ENCODE results near the gene GPATCH4.
A peak's percentile ranks its signal among the peaks of the same experiment; 100 is the strongest.
"Not testable (repeated sequence)": the region's sequence is repeated elsewhere in the genome, so short reads cannot be mapped to it uniquely, and the experiment has no call there.

Gene GPATCH4

DNA sequence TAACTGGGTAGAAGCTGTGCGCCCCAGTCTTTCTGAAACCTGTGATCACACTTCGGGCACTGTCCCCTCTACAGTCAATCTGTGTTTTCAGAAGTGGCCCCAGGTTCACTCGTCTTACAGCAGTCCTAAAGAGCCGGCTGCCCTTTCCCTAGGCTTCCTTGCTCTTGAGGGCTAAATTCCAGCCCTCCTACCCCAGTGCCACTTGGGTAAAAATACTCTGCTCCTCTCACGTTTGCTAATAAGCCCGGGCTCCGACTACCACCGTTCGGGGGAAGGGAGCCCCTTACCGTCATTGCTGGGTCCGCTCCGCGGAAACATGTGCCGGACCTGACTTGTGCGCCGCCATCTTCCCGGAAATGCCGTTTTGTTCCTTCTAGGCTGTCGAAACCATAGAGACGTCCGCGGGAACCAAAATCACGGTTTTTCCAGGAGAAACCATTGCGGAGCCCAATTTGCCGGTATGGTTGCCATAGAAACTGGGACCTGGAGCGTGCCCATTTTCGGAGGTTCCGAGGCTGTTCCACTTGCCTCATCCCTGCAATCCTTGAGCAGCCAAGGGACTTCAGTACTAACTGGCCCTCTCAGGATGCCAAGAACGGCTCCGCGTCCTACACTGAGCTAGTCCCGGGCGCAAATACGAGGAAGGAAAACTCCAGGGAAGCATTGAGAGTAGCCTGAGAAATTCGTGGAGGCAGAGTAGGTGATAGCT is at the start of gene GPATCH4:
Gene GPATCH4, minus strand, starts transcription at position 358 of the 709 bp plus-strand sequence.
- DNase-seq: peak; percentile 90 to 95

DNA sequence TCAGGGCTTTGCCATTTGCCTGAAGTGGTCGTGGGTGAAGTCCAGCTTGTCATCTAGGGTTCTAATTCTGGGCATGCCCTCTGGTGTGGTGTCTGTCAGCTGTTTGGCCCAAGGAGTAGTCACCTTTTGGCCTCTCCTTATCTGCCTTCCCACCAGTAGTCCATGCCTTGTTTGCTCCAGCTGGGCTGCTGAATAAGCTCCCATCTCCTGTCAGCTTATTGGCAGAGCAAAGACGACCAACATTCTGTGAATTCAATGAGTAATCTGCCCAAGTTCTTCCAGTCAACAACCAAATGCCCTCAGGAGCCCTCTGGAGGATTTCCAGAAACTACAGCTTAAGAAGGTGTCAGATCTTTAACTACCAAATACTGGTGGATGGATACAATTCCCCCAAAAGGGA is 47.7 kb upstream of the GPATCH4 start:
- no peak for DNase-seq

DNA sequence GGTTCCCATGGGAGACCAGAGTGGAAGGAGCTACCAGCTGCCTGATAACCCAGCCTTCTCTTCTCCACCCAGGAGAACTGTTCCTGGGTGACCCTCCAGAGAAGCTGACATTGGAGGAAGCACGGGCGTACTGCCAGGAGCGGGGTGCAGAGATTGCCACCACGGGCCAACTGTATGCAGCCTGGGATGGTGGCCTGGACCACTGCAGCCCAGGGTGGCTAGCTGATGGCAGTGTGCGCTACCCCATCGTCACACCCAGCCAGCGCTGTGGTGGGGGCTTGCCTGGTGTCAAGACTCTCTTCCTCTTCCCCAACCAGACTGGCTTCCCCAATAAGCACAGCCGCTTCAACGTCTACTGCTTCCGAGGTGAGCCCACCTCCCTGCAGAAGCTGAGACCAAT is 47.2 kb upstream of the GPATCH4 start:
- no peak for DNase-seq

DNA sequence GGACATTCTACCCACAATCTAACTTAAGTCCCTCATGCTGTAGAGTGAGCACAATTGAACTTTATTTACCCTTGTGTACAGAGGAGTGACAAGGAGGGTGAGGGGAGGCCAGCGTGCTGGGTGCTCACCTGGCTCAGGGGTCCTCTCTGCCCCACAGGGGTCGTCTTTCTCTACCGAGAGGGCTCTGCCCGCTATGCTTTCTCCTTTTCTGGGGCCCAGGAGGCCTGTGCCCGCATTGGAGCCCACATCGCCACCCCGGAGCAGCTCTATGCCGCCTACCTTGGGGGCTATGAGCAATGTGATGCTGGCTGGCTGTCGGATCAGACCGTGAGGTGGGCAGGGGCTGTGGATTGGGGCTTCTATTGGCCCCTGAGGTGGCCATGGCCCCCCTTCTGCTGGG is 46.1 kb upstream of the GPATCH4 start:
- DNase-seq: no peak

DNA sequence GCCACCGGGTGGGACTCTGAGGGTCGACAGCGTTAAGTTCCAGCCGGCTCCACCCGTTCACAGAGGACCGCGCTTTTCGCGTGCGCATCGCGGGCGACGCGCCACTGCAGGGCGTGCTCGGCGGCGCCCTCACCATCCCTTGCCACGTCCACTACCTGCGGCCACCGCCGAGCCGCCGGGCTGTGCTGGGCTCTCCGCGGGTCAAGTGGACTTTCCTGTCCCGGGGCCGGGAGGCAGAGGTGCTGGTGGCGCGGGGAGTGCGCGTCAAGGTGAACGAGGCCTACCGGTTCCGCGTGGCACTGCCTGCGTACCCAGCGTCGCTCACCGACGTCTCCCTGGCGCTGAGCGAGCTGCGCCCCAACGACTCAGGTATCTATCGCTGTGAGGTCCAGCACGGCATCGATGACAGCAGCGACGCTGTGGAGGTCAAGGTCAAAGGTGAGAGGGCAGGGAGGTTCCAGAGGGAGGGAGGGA is 45.5 kb upstream of the GPATCH4 start:
- no peak for DNase-seq

DNA sequence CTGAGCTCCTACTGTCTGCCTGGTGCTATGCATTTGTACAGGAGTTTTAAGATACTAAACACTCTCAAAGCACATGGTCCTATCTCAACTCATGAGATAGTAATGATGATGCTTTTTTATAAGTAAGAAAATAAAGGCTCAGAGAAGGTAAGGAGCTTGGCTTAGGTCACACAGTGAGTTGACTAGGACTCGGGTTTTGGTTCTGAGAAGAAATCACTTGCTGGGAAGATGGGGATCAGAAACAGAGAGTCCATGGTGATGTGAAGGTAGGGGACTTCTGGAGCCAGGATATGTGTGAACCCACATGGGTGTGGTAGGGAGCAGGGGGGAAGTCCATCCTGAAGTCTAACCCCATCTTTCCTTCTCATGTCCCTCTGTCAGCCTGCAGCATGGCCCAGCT is 44.4 kb upstream of the GPATCH4 start:
- no peak for DNase-seq

DNA sequence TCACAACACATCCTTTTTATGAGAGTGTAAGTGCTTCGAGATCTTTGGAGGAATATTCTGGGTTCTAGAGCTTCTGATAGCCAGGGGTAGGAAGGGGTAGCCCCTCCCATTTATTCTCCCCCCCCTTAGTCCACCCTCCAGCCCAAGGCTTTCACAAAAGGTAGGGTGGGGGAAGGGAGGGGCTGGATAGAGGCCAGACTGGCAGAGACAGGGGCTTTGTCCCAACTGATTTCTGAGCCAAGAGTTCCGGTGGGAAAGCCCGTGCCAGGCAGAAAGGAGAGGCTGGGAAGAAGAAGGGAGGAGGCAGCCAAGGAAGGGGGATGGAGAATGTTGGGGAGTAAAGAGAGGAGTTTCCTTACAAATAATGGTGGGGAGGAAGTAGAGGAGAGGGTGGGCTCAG is 43.8 kb upstream of the GPATCH4 start:
- DNase-seq: no peak

DNA sequence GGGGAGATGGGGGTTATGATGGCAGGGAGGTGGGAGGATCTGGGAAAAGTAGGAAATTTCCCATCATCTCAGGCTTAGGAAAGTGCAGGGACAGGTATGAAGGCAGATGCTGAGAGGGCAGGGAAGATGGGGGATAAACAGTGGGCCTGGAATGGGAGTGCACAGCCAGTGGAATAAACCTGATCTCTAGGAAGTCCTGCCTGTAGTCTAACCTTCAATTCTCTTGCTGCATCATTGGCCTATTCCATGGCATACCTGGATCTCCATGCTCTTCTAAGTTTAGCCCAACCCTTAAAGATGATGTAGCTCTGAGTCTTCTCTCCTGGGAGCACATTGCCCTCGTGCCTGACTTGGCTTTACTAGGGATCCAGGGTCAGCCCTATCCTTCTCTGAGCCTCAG is 43.4 kb upstream of the GPATCH4 start:
- no peak for DNase-seq

DNA sequence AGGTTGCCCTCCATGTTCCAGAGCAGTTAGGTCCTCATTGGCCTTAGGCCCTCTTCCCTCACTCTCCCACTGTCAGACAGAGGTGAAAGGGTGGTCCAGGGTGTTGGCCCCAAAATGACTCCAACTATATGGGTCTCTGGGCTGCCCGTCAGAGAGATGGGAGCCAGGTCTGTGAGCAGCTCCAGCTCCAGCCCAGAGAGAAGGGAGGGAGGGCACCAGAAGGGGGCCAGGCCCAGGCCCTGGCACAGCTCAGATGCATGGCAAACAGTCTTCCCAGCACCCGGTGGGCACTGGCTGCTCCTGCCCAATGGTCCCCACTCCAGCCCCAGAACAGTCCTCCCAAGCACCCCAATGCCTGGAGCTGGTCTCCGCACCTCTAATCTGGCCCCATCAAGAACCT is 42.9 kb upstream of the GPATCH4 start:
- no peak for DNase-seq

DNA sequence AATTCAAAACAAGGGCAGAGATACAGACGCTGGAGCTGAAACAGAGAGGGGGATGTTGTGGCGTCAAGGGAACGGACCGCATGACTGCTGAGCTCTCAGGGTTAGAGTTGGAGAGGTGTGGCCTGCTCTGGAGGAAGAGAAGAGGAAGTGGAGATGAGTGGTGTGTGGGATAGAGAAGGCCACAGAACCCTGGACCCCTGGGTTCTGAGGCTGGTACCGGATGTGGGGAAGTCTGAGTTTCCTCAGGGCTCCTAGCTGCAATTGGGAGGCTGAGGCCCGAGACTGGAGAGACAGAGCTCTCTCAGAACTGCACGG is 42.5 kb upstream of the GPATCH4 start:
- no peak for DNase-seq

DNA sequence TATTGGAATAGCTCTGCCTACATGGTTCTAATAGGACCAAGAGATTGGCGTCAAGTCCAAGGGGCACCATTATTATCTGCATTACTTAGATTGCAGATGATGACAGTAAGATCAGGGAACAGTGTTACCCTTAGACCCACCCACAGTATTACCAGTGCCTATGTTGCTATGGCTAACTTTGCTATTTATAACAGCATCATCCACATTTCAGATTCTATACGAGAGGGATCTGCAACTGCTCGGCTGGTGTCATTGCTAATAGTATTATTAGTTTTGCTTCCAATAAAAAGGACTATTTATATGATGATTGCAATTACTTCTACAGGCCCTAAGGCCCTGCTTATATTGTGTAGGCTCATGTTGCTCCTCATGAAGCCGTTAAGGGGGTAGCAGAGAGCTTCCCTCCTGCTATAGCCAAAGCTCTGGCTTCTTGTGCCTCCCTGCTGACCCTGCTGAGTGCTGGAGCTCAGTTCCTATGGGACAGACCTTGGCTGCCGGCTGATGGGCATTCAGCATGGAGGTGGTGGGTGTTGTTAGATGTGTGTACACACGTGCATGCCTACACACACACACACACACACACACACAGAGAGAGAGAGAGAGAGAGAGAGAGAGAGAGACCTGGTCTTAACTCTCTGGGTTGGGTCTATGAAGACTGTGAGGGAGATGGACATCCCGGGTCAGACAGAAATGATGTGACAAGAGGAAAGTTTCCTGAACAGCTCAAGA is 41.9 kb upstream of the GPATCH4 start:
- DNase-seq: peak in 1 of 2 experiments; percentile 38

DNA sequence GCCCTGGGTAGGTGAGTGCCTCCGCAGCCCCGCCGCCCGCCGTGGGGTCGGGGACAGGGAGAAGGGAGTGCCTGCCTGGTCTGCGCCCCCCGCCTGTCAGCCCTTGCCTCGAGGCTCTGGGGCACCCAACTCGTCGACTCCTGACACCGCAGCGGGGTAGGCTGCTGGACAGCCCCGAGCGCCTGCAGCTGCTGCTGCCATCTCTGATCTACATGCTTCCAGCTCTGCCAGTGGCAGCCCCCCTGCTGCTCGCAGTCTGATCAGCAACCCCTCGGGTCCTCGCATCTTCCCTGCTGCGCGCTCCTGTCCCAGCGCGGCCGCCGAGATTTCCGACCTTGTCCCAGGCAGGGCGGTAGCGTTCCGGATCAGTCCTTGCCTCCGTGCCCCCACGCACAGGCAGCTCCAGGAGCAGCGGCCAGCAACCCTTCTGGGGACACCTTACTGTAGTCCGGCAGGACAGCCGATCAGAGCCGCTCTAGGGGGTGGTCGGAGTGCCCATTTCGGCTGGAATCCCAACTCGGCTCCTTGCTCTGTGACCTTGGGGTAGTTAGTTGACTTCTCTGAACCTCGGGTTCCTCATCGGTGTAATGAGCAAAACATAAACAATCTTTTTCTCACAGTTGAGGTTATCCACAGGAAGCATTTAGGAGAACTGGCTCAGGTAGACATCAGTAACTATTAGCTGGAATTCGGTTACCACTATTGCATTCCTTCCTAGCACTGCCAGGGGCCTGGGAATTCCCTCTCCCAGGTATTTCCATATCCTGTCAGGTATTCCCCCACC is 41.2 kb upstream of the GPATCH4 start:
- DNase-seq: peak in 1 of 2 experiments; percentile 75

DNA sequence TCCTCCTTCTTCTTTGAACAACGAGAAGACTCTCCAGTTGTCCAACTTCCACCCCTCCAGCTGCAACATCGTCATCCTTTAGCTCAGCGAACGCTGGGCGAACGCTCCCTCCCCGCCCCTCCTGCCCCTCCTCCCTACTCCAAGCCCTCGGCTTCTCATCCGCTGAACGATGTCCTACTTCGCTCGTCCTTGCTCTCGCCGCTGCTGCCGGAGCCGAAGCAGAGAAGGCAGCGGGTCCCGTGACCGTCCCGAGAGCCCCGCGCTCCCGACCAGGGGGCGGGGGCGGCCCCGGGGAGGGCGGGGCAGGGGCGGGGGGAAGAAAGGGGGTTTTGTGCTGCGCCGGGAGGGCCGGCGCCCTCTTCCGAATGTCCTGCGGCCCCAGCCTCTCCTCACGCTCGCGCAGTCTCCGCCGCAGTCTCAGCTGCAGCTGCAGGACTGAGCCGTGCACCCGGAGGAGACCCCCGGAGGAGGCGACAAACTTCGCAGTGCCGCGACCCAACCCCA is 40.5 kb upstream of the GPATCH4 start, which contains the start of gene BCAN:
Gene BCAN, plus strand, starts transcription at position 357 of the 504 bp plus-strand sequence. CDS start 3,938 bp downstream, outside the sequence.
- DNase-seq: peak in 1 of 2 experiments; percentile 89

DNA sequence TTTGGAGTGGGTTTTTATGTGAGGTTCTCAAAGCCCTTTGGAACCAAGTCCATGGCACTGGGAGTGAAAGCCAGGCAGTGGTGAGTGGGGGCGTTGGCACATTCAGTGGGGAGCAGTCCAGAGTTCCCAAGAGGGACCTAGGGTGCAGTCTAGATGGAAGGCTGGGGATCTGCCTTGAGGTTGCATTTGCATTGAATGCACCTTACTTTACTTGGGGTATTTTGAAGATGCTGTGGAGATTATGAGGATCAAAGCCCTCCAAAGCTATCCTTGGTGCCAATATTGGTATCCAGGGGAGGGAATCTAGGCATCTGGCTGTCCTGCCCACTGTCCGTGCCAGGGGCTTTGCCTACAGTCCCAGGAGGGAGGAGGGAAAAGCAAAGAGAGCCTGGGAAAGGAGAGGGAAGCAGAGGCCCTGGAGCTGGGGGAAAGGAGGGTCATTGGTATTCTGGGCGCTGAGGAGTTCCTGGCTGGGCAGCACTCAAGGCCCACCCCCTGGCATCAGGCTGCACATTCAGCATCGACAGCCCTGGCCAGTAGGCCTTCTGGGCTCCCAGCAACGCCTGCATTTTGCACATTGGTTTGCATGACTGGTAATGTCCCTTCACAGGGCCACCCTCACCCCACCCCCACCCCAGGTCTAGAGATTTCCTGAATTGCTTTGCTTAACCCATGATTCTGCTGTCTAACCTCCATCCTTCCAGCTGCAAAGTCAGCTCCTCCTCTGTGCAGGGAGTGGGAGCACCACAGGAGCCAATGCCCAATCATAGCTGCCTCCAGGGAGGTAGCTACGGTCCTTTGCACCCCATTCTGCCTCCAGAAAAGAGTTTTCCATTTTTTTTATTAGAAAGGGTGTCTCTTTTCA is 39.8 kb upstream of the GPATCH4 start:
- peak in 1 of 2 experiments; percentile 34 for DNase-seq

DNA sequence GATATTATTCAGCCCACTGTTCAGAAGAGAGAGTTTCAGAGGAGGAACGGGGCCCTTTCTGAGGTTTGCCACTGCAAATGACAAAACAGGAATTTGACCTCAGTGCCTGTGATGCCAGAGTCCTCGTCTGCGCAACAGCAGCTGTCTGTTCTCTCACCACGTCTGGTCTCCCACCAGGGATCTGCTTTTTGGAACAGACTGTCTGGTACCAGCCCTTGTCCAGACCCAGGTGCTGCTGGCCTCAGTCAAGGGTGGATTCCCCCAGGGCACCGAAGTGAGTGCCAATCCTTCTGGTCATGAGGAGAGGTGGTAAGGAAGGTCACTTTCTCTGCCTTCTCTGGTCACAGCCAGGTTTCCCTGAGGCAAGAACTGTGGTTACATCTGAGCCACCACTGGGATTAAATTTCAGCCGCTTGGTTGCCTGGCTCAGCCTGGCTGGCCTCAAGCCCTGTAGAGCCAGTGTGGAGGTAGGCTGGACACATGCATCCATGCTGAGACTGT is 38.4 kb upstream of the GPATCH4 start:
- DNase-seq: peak in 1 of 2 experiments; percentile 47

DNA sequence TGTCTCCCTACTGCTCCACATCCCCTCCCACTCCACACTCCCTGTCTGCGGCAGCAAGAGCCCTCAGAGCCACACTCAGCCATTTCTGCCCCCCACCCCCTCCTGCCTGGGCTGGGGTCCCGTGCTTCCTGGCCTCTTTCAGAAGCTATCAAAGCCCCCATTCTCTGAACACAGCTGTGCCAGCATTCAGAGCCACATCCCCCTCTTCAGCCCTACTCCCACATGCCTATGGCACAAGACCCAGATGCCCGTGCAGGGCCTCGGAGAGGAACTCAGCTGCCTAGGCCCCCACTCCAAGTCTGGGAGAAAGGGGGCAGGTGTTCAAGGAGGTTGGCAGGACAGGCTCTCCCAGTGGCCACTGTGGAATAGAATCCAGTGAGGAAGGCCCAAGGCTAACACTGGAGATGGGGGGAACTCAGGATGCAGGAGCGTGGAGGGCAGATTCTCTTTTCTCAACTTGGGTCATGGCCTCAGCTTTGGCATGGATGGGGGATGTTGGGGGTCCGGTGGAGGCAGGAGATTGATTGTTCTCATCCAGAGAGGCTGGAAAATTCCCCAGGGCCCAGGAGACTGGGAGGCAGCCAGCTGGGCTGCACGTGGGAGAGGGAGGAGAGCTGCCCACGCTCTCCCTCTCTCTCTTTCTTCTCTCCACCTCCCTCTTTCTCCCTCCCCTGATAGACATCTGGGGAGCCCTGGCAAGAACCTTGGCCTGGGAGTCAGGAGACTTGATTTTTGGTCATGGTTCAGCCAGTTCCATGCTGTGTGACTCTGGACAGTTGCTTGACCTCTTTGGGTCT is 37.1 kb upstream of the GPATCH4 start:
- no peak for DNase-seq

DNA sequence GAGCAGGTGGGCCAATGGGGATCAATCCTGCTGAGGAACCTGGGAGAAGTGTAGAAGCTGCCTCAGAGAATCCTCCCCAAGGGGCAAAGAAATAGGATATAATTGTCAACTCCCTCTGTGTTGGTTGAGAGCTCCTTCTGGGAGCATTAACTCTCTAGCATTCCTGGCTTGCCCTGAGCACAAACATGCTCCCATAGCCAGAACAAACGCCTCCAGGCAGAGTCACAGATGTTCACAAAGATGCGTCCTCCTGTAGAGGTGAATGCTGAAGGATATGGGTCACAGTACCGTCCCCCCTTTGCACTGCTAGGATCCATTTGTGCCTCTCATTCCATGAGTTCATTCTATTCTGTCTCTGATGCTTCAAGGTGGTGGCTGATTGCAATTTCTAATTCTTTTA is 31.1 kb upstream of the GPATCH4 start:
- no peak for DNase-seq

DNA sequence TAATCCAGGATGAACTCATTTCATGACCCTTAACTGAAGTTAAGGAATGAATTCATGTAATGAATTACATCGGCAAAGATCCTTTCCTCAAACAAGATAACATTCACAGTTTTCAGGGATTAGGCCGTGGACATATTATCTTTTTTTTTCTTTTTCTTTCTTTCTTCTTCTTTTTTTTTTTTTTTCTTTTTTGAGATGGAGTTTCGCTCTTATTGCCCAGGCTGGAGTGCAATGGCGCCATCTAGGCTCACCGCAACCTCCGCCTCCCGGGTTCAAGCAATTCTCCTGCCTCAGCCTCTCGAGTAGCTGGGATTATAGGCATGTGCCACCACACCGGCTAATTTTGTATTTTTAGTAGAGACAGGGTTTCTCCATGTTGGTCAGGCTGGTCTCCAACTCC is 29.9 kb upstream of the GPATCH4 start:
- not testable (repeated sequence) for DNase-seq

DNA sequence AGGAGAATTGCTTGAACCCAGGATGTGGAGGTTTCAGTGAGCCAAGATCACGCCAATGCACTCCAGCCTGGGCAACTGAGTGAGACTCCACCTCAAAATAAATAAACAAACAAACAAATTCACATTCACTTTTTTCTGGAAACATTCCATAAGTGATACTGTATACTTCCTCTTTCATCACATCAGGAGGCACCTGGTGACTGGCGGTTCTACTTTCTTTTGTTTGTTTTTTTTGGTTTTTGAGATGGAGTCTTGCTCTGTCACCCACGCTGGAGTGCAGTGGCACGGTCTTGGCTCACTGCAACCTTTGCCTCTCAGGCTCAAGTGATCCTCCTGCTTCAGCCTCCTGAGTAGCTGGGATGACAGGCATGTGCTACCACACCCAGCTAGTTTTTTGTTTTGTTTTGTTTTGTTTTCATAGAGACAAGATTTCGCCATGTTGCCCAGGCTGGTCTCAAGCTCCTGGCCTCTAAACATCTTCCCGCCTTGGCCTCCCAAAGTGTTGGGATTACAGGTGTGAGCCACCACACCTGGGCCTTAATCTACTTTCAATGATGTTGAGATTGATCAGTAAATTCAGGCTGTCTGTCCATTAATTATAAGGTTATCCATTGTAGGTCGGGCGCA is 28.7 kb upstream of the GPATCH4 start:
- DNase-seq: no peak

DNA sequence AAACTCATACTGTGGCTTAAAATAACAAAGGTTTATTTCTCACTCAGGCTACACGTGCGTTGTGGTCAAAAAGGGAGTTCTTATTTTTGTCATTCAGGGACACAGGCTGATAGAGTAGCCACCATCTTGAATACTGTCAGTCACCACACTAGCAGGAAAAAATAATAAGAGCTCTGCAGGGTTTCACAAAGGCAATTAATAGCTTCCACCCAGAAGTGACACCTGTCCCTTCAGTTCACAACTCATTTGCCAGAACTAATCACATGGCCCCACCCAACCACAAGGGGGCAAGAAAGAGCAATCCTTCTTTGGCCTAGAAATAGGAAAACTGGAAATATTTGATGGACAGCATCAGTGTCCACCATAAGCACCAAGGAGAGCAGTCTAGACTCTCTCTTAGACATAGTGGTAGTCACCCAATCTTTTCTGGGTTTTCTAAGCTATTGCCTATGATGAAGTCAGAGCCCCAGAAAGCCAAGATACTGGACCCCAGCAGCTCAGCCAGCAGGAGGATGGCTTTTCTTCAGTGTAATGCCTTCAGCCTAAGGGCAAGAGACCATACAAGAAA is 26.1 kb upstream of the GPATCH4 start:
- peak; percentile 61 to 83 for DNase-seq

DNA sequence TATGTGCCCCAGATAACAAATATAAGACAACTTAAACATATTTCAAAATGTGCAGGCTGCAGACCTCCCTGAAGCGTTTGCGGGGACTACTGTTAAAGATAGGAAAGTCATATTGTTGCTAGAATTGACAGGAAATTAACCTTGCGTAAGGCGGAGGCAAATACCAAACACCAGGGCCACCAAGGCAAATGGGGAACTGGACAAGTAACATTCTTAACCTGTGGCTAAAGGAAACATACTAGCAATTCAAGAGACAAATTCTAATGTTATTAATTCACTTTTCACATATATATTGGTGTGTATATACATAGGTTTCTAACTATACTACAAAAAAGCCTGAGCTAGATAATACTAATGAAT is 24.8 kb upstream of the GPATCH4 start:
- no peak for DNase-seq
